Measurements from ENCODE around the gene MIDN.
A peak's percentile ranks its signal among the peaks of the same experiment; 100 is the strongest.
"Not testable (repeated sequence)": the region's sequence is repeated elsewhere in the genome, so short reads cannot be mapped to it uniquely, and the experiment has no call there.

MIDN gene

DNA sequence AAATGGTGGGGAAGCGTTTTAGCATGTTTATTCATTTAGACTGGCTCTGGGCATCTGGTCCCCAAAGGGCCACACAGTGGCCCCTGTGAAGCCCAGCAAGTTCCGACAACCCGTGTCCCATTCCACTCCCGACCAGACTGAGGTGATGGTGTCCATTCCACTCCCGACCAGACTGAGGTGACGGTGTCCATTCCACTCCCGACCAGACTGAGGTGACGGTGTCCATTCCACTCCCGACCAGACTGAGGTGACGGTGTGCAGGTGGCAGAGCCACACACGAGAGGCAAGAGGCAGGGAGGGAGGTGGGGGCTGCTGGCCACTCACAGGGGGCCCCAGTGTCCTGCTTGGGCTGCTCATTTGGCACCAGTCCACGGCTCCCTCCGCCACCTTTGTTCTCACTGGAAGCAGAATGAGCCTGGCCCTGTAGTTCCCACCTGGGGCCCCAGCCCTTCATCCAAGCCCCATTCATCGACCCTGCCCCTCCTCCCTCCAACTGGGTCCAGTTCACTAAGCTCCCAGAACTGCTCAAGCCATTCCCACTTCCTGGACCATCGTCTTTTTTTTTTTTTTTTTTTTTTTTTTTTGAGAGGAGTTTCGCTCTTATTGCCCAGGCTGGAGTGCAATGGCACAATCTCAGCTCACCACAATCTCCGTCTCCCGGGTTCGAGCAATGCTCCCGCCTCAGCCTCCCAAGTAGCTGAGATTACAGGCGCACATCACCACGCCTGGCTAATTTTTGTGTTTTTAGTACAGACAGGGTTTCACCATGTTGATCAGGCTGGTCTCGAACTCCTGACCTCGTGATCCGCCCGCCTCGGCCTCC is 1.9 kb upstream of the MIDN start:
- DNase-seq, result not testable (repeated sequence)

DNA sequence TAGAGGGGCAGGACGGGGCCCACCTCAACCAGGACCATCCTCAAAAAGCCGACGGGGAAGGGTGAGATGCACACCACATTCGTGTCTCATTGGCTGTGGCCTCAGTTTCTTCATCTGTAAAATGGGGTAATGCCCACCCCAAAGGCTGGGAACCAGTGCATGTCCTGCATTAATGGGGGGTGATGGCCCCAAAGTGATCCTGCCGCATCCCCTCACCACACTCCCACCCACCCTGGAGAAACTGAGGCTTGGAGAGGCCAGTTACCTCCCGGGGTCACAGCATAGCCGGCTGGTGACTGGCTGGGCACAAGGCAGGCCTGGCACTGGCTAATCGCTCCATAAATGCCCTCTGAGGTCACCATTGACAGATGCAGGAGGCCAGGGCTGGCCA is 640 bp upstream of the MIDN start:
- DNase-seq, result no peak

DNA sequence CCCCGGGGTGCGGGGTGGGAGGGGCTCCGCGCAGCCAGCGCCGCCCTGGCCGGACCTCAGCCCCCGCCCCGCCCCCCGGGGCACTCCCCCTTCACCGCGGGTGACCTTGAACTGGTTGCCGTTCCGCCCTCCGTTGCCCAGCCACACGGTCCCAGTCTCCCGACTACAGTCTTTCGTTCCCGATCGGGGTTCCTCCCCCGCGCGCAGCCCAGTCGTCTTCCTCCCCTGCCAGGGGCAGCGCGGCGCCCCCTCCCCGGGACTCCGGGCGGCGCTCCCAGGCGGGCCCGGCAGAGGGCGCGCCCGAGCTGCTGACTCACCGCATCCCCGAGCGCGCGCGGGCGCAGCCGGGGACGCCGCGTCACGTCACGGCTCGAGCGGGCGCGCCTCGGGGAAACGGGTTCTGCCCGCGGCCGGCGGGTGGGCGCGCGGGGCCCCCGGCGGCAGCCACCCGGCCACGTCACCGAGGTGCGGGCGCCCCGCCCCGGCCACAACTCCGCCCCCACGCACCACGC is 459 bp downstream of the MIDN start:
- peak; percentile 93 for DNase-seq

DNA sequence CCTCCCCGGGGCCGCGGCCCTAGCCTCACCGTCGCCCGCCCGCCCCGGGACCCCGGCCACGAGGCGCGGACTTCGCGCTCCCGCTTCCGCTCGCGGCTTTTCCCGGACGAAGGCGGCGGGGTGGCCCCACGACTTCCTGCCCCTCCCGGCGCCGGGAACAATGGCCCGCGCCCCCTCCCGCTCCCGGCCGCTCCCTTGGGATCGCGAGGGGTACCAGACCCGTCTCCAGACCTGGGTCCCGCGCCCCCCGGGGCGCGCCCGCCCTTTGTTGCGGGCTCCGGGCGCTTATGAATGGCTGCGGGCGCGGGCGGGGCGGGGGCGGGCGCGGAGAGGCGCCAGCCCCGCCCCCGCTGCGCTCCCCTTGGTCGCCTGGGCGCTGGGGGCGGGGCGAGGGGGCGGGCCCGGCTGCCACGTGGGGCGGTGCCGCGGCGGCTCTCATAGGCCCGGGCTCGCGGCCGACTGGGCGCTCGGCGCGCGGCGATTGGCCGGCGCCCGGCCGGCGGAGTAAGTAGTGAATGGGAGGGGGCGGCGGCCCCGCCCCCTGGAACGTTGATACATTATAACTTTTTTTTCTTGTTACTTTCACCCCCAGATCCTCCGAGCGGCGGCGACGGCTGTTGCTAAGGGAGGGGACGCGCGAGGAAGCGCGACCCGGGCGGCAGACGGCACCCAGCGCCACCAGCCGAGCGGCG is 1.1 kb downstream of the MIDN start:
- peak; percentile 95 for DNase-seq

DNA sequence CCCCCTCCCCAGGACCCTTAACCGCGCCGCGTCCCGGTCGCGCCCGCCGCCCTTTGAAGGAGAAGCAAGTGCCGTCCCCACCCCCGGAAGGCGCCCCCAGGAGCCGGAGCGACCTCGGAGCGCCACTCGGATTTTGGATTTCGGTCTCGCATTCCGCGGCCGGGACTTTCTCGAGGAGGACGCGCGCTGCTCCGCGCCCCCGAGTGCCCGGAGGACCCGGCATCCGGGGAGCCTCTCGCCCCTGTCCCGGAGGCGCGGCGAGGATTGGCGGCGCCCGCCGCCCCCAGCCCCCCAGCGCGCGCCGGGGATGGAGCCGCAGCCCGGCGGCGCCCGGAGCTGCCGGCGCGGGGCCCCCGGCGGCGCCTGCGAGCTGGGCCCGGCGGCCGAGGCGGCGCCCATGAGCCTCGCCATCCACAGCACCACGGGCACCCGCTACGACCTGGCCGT is 1.6 kb downstream of the MIDN start:
- no peak for DNase-seq

DNA sequence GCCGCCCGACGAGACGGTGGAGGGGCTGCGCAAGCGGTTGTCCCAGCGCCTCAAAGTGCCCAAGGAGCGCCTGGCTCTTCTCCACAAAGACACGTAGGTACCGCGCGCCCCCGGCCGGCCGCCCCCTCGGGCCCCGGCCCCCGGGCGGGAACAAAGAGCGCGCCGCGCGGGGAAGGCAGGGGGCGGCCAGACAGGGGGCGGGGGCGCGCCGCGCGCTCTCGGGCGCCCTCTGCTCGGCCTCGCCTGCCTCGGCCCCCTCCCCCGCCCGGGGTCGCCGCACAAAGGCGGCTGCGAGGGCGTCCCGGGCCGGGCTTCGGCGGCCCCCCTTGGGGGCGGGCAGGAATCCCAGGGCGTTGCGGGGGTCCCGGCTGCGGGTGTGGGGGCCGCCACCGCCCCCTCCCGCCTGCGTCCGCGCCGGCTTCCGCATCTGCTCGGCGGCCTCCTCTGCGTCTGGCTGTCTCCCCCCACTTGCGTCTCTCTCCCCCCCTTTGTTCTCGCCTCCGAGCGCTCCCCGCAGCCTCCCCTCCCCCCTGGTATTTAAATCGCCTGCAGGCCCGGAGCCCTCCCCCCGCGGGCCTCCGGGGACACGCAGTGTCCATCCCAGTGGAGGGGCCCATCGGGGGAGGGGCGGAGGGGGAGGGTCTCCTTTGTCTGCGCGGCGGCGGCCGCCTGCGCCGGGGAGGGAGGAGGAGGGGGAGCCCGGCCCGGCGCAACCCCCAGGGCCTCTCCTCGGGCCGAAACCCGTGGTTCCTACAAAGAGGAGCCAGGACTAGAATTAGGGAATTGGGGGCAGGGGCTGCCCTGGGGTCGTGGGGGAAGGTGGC is 2.3 kb downstream of the MIDN start:
- no peak for DNase-seq

DNA sequence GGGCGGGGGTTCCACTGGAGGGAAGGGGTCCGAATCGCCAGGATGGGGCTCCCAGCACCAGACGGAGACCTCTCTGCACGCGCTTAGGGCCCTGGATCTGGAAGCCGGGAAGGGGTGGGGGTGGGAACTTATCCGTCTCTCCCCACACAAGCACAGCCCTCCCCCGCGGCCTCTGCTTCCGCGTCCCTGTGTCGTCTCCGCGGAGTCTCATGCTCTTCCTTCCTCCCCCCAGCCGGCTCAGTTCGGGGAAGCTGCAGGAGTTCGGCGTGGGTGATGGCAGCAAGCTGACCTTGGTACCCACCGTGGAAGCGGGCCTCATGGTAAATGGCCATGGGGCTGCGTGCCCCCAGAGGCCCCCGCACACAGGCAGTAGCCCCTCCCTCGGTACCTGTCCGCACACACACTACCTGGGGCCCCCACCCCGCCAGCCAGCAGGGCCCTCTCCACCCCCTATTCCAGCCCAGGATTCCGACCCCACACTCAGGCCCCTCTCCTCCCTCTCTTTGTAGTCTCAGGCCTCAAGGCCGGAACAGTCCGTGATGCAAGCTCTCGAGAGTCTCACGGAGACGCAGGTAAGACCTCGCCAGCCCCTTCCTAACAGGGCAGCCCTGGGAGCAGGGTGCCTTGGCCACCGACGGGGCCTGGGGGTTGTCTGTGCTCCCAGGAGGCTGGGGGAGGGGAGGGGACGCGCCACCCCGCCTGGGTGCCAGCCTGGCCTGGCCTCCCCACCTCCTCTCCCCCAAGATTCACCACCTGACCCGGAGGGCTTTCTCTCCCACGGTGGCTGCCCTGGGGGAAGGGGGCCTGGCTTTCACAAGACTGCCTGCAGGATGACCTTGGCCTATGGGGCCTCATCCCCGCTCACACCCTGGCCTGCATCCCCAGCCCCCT is 3.2 kb downstream of the MIDN start:
- no peak for DNase-seq

DNA sequence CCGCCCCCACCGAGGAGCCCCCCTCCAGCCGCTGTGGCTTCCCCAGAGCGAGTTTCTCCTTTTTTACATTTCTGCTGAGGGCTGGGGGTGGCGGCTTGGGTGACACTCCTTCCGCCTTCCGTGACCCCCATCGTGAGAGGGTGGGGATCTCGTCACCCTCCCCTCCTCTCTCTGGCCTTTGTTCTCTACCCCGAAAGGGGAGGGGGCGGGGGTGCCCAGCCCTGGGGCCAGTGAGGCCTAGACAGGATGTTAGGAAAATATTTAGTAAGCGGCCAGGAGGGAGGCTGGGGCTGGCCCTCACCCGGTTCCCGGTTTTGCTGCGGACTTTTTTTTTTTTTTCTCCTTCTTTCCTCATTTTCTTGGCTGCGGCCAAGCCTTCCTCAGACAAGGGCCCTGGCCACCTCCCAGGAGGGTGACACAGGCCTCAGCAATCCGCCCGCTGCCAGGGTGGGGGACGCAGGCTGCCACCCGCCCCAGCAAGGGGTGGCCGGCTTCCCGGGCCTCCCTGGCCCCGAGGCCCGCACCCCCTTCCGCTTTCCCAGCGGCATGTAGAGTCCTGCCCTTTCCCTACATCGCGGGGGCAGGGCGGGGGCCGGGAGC is 3.9 kb downstream of the MIDN start:
- DNase-seq, result peak; percentile 78

DNA sequence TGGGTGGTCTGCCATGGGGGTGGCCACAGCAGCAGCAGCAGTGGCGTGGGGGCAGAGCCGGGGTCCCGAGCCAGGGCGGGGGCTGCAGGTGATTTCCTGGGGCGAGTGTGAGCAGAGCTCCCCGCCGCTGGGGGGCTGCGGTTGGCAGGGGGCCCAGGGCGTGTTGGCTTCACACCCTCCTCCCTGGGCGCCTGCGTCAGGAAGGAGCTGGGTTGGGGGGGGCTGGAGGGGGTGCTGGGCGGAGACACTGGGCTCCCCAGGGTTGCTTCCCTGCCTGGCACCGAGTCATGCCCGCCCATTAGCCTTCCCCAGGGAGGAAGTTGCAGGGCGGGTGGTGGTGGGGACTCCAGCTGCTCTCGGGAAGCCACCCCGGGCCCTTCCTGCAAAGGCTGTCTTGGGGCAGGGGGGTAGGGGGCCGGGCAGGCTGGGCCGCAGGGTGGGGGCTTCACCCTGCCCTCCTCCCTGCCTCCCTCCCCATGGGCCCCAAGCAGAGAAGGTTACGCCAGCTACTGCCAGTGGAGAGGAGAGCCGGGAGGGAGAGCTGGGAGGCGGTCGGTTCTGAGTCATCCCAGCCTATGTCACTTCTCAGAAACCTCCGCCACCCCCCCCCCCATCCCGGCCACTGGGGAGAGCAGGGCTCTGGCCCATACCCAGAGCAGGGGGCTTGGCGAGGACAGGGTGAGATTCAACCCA is 4.6 kb downstream of the MIDN start:
- DNase-seq, result peak; percentile 93

DNA sequence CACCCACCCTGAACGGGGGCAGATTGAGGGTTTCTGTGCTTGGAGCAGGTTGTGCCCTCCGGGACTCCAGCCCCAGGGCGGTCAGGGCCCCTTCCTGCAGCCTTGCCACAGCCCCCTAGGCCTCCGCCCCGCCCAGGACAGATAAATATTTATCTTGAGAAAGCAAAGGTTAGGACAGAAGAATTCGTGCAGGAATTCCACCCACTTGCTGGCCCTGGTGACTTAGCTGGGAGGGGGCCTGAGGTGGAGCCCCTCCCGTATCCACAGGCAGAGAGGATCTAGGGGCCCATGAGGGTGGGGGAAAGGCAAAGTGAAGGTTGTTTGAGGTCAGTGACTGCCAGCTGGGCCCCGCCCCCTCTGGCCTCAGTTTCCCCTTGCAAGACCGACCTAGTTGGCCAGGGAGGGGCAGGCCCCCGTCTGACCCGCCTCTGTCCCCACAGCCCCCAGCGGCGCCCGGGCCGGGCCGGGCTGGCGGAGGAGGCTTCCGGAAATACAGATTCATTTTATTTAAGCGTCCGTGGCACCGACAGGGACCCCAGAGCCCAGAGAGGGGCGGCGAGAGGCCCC is 5.2 kb downstream of the MIDN start:
- DNase-seq, result no peak

DNA sequence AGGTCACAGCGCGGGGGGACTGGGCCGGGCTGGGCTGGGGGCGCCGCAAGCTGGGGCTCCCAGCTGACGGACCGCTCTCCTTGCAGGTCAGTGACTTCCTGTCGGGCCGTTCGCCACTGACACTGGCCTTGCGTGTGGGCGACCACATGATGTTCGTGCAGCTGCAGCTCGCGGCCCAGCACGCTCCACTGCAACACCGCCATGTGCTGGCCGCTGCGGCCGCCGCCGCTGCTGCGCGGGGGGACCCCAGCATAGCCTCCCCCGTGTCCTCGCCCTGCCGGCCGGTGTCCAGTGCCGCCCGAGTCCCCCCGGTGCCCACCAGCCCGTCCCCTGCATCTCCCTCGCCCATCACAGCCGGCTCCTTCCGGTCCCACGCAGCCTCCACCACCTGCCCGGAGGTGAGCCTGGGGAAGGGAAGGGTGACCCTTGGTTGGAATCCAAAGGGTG is 5.7 kb downstream of the MIDN start:
- DNase-seq, result no peak

DNA sequence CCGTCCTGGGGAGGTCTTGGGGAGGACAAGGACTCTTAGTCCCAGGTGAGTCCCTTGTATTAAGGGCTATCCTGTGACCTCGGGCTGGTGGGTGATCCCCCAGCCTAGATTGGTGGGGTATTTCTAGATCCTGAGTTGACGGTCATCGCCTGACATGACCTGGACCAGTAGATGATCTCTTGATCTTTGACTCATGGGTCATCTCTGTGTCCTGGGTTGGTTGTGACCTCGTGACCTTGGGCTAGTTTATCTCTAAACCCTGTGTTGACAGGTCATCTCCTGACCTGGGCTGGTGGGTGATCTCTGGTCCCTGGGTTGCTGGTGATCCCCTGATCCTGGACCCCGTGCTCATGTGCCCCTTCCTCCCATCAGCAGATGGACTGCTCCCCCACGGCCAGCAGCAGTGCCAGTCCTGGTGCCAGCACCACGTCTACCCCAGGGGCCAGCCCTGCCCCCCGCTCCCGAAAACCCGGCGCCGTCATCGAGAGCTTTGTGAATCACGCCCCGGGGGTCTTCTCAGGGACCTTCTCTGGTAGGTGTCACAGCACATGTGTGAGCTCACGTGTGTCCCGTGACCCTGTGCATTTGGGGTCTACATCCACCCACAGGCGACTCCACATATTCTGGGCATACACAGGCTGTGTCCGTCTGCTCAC is 6.3 kb downstream of the MIDN start:
- DNase-seq, result no peak

DNA sequence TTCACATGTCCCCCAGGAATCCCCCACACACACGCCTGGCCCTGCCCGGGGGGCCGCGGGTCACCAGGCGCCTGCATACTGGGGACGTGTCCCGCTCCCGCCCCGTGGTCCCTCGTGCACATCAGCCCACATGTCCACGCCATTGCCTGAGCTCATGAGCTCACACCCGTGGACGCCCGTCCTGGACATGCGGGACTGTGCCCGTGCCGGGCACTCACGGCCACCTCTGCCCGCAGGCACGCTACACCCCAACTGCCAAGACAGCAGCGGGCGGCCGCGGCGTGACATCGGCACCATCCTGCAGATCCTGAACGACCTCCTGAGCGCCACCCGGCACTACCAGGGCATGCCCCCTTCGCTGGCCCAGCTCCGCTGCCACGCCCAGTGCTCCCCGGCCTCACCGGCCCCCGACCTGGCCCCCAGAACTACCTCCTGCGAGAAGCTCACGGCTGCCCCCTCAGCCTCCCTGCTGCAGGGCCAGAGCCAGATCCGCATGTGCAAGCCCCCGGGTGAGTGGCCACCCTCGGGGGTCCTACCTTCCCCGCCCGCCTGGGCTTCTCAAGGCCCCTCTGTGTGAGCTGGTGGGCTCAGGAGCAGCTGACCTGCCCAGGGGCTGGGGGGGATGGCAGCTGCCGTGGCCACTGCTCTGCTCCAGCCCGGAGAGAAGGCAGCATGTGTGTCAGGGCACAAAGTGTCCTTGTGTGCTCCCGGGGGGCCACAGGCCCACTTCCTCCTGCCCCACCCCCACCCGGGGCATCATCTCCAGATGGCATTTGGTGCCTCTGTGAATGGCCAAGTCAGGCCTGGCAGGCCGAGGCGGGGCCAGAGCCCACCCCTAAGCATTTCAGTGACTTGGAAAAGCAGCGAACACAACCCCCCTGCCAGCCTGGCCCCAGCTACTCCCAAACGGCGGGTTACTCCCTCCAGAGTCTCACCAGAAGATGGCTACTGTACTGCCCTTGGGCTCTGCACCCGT is 7.1 kb downstream of the MIDN start:
- DNase-seq, result no peak

DNA sequence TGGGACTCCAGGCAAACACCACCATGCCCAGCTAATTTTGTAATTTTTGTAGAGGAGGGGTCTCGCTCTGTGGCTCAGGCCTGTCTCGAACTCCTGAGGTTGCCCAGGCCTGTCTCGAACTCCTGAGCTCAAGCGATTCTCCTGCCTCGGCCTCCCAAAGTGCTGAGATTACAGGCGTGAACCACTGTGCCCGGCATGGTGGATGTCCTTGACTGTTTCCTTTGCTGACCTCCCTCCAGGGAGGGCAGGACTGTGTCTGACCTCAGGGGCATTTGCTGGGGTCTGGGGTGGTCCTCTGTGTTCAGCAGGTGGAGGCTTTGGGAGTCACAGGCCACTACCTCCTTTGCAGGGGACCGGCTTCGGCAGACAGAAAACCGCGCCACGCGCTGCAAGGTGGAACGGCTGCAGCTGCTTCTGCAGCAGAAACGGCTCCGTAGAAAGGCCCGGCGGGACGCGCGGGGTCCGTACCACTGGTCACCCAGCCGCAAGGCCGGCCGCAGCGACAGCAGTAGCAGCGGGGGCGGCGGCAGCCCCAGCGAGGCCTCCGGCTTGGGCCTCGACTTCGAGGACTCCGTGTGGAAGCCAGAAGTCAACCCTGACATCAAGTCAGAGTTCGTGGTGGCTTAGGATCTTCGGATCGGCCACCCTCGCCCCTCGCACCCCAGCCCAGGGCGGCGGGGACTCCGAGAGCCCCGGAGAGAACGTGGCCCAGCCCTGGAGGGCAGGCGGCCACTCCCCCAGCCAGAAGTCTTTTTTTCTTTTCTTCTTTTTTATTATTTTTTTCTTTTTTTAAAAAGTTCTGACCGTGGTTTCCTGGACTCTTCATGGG is 8.5 kb downstream of the MIDN start:
- no peak for DNase-seq

DNA sequence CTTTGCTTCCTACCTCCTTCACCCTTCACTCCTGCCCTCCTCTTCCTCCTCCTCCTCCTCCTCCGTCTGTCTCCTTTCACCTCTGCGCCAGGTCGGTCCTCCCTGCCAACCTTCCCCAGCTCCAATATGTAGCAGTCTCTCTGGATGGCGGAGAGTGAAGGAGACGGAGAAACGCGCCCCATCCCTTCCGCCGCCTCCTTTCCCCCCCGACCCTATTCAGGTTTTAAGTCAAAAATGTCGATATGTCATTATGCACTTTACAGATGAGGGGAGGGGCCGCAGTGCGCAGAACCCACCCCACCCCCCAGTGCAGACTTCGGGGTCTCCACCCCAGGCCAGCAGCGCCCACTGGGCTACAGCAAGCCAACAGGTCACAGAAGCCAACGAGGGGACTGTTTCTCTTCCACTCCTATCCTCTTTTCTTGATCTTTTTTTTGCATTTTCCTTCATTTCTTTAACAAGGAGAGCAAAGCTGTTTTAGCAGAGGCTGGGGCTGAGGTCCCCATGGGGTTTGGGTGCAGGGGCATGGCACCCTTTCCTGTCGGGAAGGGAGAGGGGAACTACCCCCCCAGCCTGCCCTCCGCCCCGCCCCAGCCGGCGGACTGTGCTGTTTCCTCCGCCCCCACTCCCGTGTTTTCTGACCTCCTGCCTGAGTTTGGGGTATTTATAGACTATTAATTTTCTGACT is 9.2 kb downstream of the MIDN start:
- DNase-seq, result no peak

DNA sequence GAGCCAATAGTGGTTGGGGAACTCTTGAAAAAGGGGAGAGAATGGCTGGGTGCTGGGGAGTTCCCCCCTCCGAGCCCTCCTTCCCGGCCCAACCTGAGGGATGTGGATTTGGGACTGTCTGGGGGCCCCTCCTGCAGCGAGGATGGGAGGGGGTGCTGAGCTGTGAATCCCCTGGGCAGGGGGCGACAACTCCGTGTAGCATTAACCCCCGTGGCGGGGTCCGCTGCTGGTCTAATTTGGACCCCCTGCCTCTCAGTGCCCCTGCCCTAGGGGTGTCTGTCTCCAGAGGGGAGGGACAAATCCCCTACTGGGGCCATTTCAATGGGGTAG is 9.7 kb downstream of the MIDN start:
- no peak for DNase-seq

DNA sequence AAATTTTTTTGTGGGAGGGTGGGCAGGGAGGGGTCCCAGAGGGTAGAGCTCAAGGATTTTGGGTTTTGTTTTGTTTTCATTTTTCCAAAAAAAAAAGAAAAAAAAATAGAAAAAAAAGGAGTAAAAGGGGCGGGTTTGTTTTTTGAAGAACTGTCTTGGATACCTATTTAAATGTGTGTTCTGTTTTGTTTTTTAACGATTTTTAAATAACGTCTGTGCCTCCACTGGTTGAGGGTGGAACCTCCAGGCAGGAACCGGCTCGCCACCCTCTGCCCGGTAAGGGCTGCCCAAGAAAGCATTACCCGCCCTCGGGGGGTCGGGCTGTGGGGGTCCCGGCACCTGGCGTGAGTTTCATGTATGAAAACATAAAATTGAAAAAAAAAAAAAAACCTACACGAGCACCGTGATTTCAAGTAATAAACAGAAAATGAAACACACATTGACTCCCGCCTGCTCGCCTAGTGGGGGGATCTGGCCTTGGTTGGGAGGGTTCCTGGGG is 10.4 kb downstream of the MIDN start:
- DNase-seq, result no peak

Data from 8988T (cell line).